Thyroid gland (tissue), 4 donors: Measurements from ENCODE around the gene TSHR. TPM values are rescaled to one million over a fixed set of nuclear protein-coding genes. Genes with fewer than 3 reads are reported as not detected.

ENCODE experiments used
- DNase-seq, 2 donors: peaks; one replicate each; pipeline ENCODE4 v3.0.0-alpha.2; 2019
- H3K27ac ChIP-seq, 3 donors: fragments of 200-600 bp; sonication (generic); 1 replicate in 2 of 3; 2 replicates in 1 of 3; pipeline ENCODE4 v1.5.1; 2016 to 2019; ENCODE audit warnings: mild to moderate bottlenecking in 1 of 3, moderate library complexity in 1 of 3
- H3K27me3 ChIP-seq: fragments of 200-600 bp; sonication (generic); one replicate; pipeline ENCODE4 v1.5.1; 2019
- H3K36me3 ChIP-seq, 2 donors: fragments of 200-600 bp; sonication (generic); one replicate each; pipeline ENCODE4 v1.5.1; 2016 to 2019
- H3K4me1 ChIP-seq, 2 donors: fragments of 200-600 bp; sonication (generic); one replicate each; pipeline ENCODE4 v1.5.1; 2017 to 2019
- H3K4me3 ChIP-seq, 3 donors: fragments of 200-600 bp; sonication (generic); replicated peaks in 1 of 3; 1 replicate in 2 of 3; 2 replicates in 1 of 3; pipeline ENCODE4 v1.5.1; 2016; ENCODE audit warnings: mild to moderate bottlenecking in 1 of 3
- H3K9me3 ChIP-seq: fragments of 200-600 bp; sonication (generic); one replicate; pipeline ENCODE4 v1.5.1; 2017
- CTCF ChIP-seq, 6 experiments: fragments of 200-600 bp in 3 of 6; fragments of 450-650 bp in 3 of 6; sonication (generic) in 3 of 6; IDR thresholded peaks; one replicate each; pipeline ENCODE4 v1.5.1; 2016 to 2019; ENCODE audit warnings: antibody characterized with exemption in 6 of 6, mild to moderate bottlenecking in 2 of 6, inconsistent platforms in 1 of 6, moderate library complexity in 1 of 6
- POLR2A ChIP-seq, 2 donors: fragments of 450-650 bp; IDR thresholded peaks; one replicate each; pipeline ENCODE4 v1.6.1; 2017; ENCODE audit warnings: antibody characterized with exemption in 2 of 2, mild to moderate bottlenecking in 2 of 2, moderate library complexity in 1 of 2
- WGBS, 2 donors: methylation state at CpG; one replicate each; pipeline ENCODE4 v1.1.5; 2017; 5-methylcytosine and 5-hydroxymethylcytosine counted together
- intact Hi-C: fragments of 100-400 bp; cut with DNase I; formaldehyde crosslinking; loops from one replicate; pipeline ENCODE4 v1.15.1; 2023
- total RNA-seq, 4 donors: library from RNA; depleted of rRNA; stranded (reverse); fragments of >200 nt; gene quantifications; one replicate each; pipeline ENCODE4 v1.2.3, GENCODE V29; 2016

The TSHR gene
- total RNA-seq, 4 donors from 2014 or later = 551 to 711 (median 608) TPM

DNA sequence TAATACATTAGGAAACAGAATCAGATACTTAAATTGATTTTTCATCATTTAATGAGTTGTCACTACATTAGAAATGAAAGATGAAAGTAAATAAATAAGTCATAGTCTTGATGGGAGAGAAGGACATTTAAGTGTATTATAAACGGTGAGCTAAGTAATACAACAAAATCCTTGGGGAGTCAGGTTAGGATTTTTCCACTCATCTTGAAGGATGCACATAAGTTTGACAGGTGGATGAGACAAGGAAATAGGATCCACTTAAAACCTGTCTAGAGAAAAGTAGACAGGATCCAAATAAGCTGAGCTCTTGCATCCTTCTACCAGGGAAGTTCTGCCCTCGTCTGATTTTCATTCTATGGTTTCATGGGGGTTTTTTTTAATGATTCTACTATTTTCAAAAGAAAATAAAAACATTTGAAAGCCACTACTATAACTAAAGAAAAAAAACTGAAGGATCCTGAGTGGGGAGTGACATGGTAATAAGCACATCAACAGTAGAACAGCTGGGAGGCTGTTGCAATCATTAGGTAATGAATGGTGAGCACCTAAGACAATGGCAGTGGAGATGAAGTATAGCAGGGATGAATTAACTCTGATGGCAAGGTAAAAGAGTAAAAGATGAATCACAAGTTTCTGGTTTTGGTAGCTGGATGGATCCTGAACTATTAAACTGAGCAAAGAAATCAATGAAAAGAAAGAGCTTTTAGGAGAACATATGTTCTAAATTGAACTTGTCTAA is 30.9 kb upstream of the TSHR start:
- no peaks in the 10 kb centered on the region for H3K36me3 ChIP-seq
- TF ChIP-seq POLR2A (IDR thresholded peaks at IDR 0.05) (no peak), CTCF (IDR thresholded peaks at IDR 0.05) (no peak)
- H3K27ac ChIP-seq = no peak overlapping the region
- DNase-seq = no peak
- no peaks in the 10 kb centered on the region for H3K27me3 ChIP-seq
- 88 to 93% methylated on average over 2 of the region's 2 CpGs for WGBS, 2 donors
- no peak overlapping the region for H3K4me3 ChIP-seq
- intact Hi-C loops = no loop called here
- H3K9me3 ChIP-seq = no peaks in the 10 kb centered on the region
- H3K4me1 ChIP-seq = no peaks in the 10 kb centered on the region

GRCh38 chr14:80926397-80927082 is 28.9 kb upstream of the TSHR start:
- no peaks in the 10 kb centered on the region for H3K4me1 ChIP-seq
- no peak overlapping the region for H3K4me3 ChIP-seq
- no peak for TF ChIP-seq POLR2A (IDR thresholded peaks at IDR 0.05)
- no peak for TF ChIP-seq CTCF (IDR thresholded peaks at IDR 0.05)
- no peak overlapping the region for H3K27ac ChIP-seq
- intact Hi-C loops = no loop called here
- no peaks in the 10 kb centered on the region for H3K27me3 ChIP-seq
- 89 to 93% methylated on average over 4 of the region's 4 CpGs for WGBS, 2 donors
- H3K36me3 ChIP-seq = no peaks in the 10 kb centered on the region
- H3K9me3 ChIP-seq = no peaks in the 10 kb centered on the region
- no peak for DNase-seq

DNA sequence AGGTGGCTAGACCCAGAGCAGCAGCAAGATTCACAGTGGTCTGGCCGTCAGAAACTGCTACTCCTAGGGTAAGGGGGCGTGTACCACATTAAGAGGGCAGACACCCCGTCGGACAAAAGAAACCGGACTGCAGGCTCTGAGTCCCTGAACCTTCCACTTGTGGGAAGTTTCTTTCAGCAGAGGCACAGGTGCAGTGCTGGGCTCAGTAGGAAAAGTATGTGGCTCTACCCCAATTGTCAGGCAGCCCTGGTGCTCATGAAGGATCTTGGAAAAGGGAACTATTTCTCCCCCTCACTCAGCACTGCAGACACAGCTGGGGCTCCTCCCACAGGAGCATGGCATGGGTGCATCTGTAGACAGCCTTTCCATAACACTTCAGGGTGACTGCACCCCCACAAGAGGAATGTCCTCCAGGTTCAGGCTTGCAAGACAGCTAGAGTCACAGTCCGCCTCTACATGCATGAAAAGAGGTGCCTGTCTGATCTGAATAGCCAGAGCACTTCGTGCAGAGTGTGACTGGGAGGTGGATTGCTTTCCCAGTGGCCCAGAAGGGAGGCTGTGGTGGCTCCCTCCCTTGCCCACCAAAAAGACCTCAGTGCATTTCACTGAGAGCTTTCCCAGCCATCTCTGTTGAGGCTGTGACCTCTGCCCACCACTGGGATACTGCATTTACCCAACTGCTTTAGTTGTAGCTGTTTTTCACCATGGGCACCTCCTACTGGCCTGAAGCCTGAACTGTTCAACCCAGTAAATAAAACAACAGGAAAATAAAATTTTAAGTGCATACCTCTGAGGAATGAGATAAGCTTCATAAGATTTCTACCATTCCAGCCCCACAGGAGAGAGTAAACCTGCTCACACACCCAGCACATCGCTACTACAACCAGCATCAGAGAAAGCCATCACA is 28.1 kb upstream of the TSHR start:
- no peaks in the 10 kb centered on the region for H3K4me1 ChIP-seq
- intact Hi-C loops = no loop called here
- DNase-seq = no peak
- no peaks in the 10 kb centered on the region for H3K27me3 ChIP-seq
- TF ChIP-seq CTCF (IDR thresholded peaks at IDR 0.05) (no peak), POLR2A (IDR thresholded peaks at IDR 0.05) (no peak)
- H3K36me3 ChIP-seq = no peaks in the 10 kb centered on the region
- WGBS, 2 donors = 83 to 94% methylated on average over 8 of the region's 8 CpGs
- H3K9me3 ChIP-seq = no peaks in the 10 kb centered on the region
- H3K4me3 ChIP-seq = no peak overlapping the region
- H3K27ac ChIP-seq = no peak overlapping the region

DNA sequence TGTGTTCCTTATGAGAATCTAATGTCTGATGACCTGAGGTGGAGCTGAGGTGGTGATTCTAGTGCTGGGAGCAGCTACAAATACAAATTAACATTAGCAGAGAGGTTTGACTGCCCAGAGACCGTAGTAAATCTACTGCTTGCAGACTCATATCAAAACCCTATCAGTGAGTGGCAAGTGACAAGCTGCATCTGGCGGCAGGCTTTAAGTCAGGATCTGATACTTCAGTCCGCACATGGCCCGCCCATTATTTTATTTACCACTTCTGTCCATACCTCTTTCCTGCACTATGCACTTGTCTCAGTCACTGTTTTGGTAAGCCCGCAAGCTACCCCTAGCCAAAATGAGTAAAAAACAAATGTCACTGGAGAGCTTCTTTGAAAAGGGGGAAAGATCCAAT is 25.3 kb upstream of the TSHR start:
- Histone ChIP-seq H3K27ac (no peak overlapping the region), H3K4me3 (no peak overlapping the region), H3K4me1 (no peaks in the 10 kb centered on the region), H3K9me3 (no peaks in the 10 kb centered on the region), H3K27me3 (no peaks in the 10 kb centered on the region), H3K36me3 (no peaks in the 10 kb centered on the region)
- intact Hi-C loops = no loop called here
- TF ChIP-seq CTCF (IDR thresholded peaks at IDR 0.05) (no peak), POLR2A (IDR thresholded peaks at IDR 0.05) (no peak)
- WGBS, 2 donors = 94 to 95% methylated on average over 5 of the region's 5 CpGs
- DNase-seq = no peak
